ENCODE data around the gene PKHD1. TPM values are rescaled to one million over a fixed set of nuclear protein-coding genes. Genes with fewer than 3 reads are reported as not detected.

PKHD1 gene
- total RNA-seq, 1 donor from 2014 or later: 1.3 TPM

DNA sequence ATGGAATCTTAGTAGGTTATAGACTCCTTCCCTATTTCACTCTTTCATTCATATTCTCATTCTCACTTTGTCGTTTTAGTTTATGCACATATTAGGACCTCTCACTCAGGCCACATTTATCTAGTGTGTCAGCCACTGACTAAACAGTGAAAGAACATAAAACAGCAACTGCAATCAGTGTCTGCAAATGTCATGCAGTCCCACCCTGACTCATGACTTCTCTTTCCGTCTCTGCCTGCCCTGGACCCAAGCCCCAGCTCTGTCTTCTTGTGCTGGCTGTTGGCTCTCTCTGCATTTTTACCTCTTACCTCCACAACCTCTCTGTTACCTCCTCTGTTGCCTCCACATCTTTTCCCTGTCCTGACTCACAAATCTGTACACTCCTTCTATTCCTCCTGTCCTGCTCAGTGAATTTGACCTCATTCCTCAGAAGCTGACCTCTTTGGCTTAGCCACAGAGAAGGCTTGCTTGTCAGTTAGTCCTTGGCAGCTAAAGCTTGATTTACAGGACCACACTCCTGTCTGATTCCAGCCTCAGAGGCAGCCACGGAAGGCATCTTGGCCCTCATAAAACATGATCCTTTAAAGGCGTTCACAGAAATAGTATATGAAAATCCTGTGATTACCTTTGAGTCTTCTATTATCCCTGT is 247.6 kb downstream of the PKHD1 start:
- H3K4me3 Mint-ChIP-seq (ENCODE audit: low read depth): no peak overlapping the region
- TF ChIP-seq, protein P1, sequence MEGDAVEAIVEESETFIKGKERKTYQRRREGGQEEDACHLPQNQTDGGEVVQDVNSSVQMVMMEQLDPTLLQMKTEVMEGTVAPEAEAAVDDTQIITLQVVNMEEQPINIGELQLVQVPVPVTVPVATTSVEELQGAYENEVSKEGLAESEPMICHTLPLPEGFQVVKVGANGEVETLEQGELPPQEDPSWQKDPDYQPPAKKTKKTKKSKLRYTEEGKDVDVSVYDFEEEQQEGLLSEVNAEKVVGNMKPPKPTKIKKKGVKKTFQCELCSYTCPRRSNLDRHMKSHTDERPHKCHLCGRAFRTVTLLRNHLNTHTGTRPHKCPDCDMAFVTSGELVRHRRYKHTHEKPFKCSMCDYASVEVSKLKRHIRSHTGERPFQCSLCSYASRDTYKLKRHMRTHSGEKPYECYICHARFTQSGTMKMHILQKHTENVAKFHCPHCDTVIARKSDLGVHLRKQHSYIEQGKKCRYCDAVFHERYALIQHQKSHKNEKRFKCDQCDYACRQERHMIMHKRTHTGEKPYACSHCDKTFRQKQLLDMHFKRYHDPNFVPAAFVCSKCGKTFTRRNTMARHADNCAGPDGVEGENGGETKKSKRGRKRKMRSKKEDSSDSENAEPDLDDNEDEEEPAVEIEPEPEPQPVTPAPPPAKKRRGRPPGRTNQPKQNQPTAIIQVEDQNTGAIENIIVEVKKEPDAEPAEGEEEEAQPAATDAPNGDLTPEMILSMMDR (IDR thresholded peaks at IDR 0.05; ENCODE audit: unreplicated experiment): no peak
- no peaks in the 10 kb centered on the region for H3K4me1 Mint-ChIP-seq (ENCODE audit: low read depth)
- no peak for DNase-seq (ENCODE audit: low spot score, unreplicated experiment)
- no peak overlapping the region for H3K27ac Mint-ChIP-seq
- no peaks in the 10 kb centered on the region for H3K36me3 Mint-ChIP-seq (ENCODE audit: insufficient read depth)
- H3K9me3 Mint-ChIP-seq (ENCODE audit: low read depth): no peaks in the 10 kb centered on the region
- peaks cover 3% of the 10 kb centered on the region for H3K27me3 Mint-ChIP-seq

DNA sequence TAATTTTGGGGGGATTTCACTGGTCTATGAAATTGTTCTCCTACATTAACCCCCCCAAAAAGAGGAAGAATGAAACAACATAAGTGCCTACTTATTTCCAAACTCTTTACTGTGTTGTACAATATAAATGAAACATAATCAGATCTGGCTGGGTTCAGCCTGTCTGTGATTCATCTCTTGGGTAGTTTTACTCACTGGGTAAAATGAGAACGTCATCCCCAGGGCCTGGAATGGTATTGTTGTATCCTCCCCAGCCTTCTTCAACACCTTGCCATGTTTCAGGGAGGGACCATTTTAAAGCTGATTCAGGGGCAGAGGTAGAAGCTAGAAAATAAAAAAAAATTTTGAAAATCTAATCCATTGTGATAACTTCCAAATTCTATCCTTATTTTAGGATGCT is 256.7 kb downstream of the PKHD1 start:
- no peaks in the 10 kb centered on the region for H3K9me3 Mint-ChIP-seq (ENCODE audit: low read depth)
- H3K4me1 Mint-ChIP-seq (ENCODE audit: low read depth): no peaks in the 10 kb centered on the region
- no peak overlapping the region for H3K4me3 Mint-ChIP-seq (ENCODE audit: low read depth)
- DNase-seq (ENCODE audit: low spot score, unreplicated experiment): no peak
- no peak overlapping the region for H3K27ac Mint-ChIP-seq
- no peaks in the 10 kb centered on the region for H3K36me3 Mint-ChIP-seq (ENCODE audit: insufficient read depth)
- TF ChIP-seq, protein P1 (IDR thresholded peaks at IDR 0.05; ENCODE audit: unreplicated experiment): no peak
- peaks cover 5% of the 10 kb centered on the region for H3K27me3 Mint-ChIP-seq

DNA sequence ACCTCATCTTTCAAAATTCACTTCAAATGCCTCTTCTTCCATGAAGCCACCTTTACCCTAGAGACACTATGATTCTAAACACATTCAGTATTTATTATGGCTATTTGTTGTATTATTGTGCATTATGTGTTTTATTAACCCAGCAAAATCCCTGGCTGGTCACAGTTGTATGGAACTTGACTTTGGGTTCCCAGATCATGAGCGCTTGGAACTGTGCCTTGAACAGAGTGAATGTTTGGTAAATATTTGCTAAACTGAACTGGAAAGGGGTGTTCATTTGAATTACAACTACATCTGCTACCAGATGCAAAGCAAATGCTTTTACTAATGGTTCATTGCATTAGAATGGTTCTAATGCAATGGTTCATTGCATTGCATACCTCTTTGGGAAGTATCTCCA is 259.8 kb downstream of the PKHD1 start:
- Mint-ChIP-seq H3K4me3 (ENCODE audit: low read depth) (no peak overlapping the region), H3K4me1 (ENCODE audit: low read depth) (no peaks in the 10 kb centered on the region), H3K9me3 (ENCODE audit: low read depth) (no peaks in the 10 kb centered on the region), H3K36me3 (ENCODE audit: insufficient read depth) (no peaks in the 10 kb centered on the region), H3K27me3 (peaks cover 5% of the 10 kb centered on the region), H3K27ac (no peak overlapping the region)
- TF ChIP-seq, protein P1 (IDR thresholded peaks at IDR 0.05; ENCODE audit: unreplicated experiment): no peak
- DNase-seq (ENCODE audit: low spot score, unreplicated experiment): no peak

DNA sequence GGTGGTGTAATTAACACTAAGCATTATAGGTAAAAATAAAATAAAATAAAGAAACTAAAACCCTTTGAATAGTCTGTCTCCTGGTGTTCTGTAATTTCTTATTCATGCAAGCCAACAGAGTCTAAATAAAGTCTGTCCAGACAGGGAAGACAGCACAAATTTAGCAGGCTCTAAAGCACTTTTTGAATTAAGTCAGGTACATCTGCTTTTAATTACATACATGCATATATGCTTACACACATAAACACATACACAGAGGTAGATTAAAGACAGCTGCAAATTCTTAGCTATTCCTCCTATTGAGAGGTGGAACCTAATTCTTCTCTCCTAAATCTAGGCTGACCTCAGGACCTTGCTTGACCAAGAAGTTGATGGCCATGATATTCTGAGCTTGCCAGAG is 262.5 kb downstream of the PKHD1 start:
- DNase-seq (ENCODE audit: low spot score, unreplicated experiment): no peak

DNA sequence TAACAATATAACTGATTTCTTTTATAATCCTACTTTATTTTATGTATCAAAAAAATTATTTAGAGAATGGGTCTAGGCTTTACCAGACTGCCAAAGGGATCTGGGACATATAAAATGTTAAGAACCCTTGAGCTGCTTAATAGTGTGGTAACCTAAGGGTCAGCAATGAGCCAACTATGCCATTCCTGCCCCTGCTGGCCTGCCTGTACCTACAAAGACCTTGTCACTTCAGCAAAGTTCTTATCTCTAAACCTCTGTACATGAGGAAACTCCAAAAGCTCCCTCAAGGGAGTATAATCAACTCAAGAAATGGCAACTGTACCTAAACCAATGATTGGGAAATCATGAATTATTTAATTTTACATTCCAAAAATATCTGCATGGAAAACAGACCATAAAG is 266.9 kb downstream of the PKHD1 start:
- no peaks in the 10 kb centered on the region for H3K36me3 Mint-ChIP-seq (ENCODE audit: insufficient read depth)
- H3K4me3 Mint-ChIP-seq (ENCODE audit: low read depth): no peak overlapping the region
- DNase-seq (ENCODE audit: low spot score, unreplicated experiment): no peak
- TF ChIP-seq, protein P1 (IDR thresholded peaks at IDR 0.05; ENCODE audit: unreplicated experiment): no peak
- no peak overlapping the region for H3K27ac Mint-ChIP-seq
- H3K27me3 Mint-ChIP-seq: no peaks in the 10 kb centered on the region
- no peaks in the 10 kb centered on the region for H3K4me1 Mint-ChIP-seq (ENCODE audit: low read depth)
- H3K9me3 Mint-ChIP-seq (ENCODE audit: low read depth): no peaks in the 10 kb centered on the region

More for the DNA sequence above, 262.5 kb downstream of the PKHD1 start:
- no peaks in the 10 kb centered on the region for H3K27me3 Mint-ChIP-seq
- no peaks in the 10 kb centered on the region for H3K36me3 Mint-ChIP-seq (ENCODE audit: insufficient read depth)
- H3K4me1 Mint-ChIP-seq (ENCODE audit: low read depth): no peaks in the 10 kb centered on the region
- TF ChIP-seq, protein P1 (IDR thresholded peaks at IDR 0.05; ENCODE audit: unreplicated experiment): no peak
- no peak overlapping the region for H3K4me3 Mint-ChIP-seq (ENCODE audit: low read depth)
- no peak overlapping the region for H3K27ac Mint-ChIP-seq
- H3K9me3 Mint-ChIP-seq (ENCODE audit: low read depth): no peaks in the 10 kb centered on the region
